A549 (cell line): ENCODE measurements around the gene RASA3.

Experiments used
- EP300 ChIP-seq, 2 experiments: fragments of >200 bp; sonication (Bioruptor Twin); formaldehyde crosslinking; IDR thresholded peaks; 2 replicates in 1 of 2; 3 replicates in 1 of 2; pipeline ENCODE4 v1.6.1; 2016 to 2017
- POLR2A ChIP-seq: IDR thresholded peaks from 2 replicates; pipeline ENCODE4 v1.6.1; 2012; ENCODE audit warnings: mild to moderate bottlenecking, low read length
- RCOR1 ChIP-seq: fragments of 150-350 bp; IDR thresholded peaks from 2 replicates; pipeline ENCODE4 v1.6.1; 2014; ENCODE audit warnings: antibody characterized with exemption, low read length, low read depth
- REST ChIP-seq: fragments of 200-600 bp; sonication (generic); IDR thresholded peaks from 2 replicates; pipeline ENCODE4 v1.6.1; 2016; ENCODE audit warnings: antibody characterized with exemption, mild to moderate bottlenecking, moderate library complexity

- TF ChIP-seq REST (no peak), POLR2A (no peak), EP300 (IDR thresholded peaks at IDR 0.05) (no peak), RCOR1 (no peak)
These were observed 19.3 kb upstream of the RASA3 start for GRCh38 chr13:114151565-114152284.
